ENCODE results near the gene BLVRA.
A peak's percentile ranks its signal among the peaks of the same experiment; 100 is the strongest.

Gene BLVRA

GRCh38 chr7:43753843-43754242 is 4.6 kb upstream of the BLVRA start:
- H3K9ac ChIP-seq, result no peak overlapping the region
- H2AFZ ChIP-seq, result no peak overlapping the region
- H3K4me3 ChIP-seq (ENCODE audit: low read depth, low read length), result no peak overlapping the region
- H3K9me3 ChIP-seq (ENCODE audit: control insufficient read depth, low read length), result no peaks in the 10 kb centered on the region
- H3K27me3 ChIP-seq (ENCODE audit: control insufficient read depth, insufficient read depth, low read length), result no peaks in the 10 kb centered on the region
- H3K4me1 ChIP-seq, result peaks cover 2% of the 10 kb centered on the region
- no peaks in the 10 kb centered on the region for H3K79me2 ChIP-seq
- no peak overlapping the region for H3K4me2 ChIP-seq (ENCODE audit: low read length)
- H3K27ac ChIP-seq, result no peak overlapping the region
- no peak for TF ChIP-seq CTCF (IDR thresholded peaks at IDR 0.05)
- H3K36me3 ChIP-seq (ENCODE audit: control insufficient read depth, insufficient read depth, low read length), result no peaks in the 10 kb centered on the region

DNA sequence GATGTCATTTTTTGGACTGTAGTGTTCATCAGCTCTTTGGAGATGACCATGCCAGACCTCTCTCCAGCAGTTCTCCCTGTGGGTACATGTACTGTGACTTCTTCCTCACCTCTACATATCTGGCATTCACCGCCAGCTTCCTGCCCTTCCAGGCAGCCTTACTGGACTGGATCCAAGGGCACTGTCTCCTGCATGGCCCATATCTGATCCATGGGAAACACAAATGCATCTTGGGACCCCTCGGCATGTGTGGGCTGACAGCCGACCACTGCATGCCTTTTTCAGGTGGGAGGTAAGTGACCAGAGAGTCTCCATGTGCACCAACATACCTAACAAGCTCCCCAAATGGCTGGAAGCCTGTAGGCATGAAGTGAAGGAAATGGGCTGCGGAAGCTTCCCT is 3.9 kb upstream of the BLVRA start:
- Histone ChIP-seq H3K79me2 (no peaks in the 10 kb centered on the region), H3K36me3 (ENCODE audit: control insufficient read depth, insufficient read depth, low read length) (no peaks in the 10 kb centered on the region), H2AFZ (no peak overlapping the region), H3K9ac (no peak overlapping the region), H3K27me3 (ENCODE audit: control insufficient read depth, insufficient read depth, low read length) (no peaks in the 10 kb centered on the region), H3K4me3 (ENCODE audit: low read depth, low read length) (no peak overlapping the region), H3K27ac (no peak overlapping the region), H3K4me2 (ENCODE audit: low read length) (no peak overlapping the region), H3K4me1 (peaks cover 2% of the 10 kb centered on the region), H3K9me3 (ENCODE audit: control insufficient read depth, low read length) (no peaks in the 10 kb centered on the region)
- no peak for TF ChIP-seq CTCF (IDR thresholded peaks at IDR 0.05)

DNA sequence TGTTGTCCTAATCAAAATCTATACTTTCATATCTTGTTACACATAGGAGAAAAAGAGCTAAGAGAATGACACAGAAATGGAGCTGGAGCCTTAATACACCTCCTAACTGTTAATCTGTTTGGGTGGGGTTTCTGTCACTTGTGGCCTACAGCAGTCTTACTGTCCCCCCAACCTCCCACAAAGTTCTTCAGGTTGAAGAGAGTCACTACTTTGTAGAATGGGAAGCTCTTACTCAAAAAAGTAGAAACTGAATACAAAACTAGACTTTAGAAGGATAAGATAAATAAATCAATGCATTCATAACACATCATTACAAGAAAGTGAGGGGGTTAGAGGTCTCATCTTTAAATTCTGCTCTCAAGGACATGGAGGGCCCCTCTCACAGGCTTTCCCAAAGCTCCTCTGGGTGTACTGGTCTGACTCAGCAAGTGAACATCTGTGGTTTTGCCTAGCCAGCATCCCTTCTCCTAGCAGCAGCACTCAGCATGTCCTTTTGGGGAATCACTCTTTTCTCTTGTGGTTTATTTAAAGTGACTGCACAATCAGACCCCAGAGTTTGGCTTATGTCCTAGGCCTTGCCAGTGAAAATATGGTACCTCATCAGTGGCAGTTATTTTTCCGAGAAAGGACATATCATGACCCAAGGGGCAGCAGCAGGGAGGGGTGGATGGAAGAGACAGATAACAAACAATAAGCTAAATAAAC is 2.0 kb upstream of the BLVRA start:
- Histone ChIP-seq H3K9me3 (ENCODE audit: control insufficient read depth, low read length) (no peaks in the 10 kb centered on the region), H3K4me3 (ENCODE audit: low read depth, low read length) (no peak overlapping the region), H3K27me3 (ENCODE audit: control insufficient read depth, insufficient read depth, low read length) (no peaks in the 10 kb centered on the region), H2AFZ (peak overlapping the region; percentile 31), H3K36me3 (ENCODE audit: control insufficient read depth, insufficient read depth, low read length) (no peaks in the 10 kb centered on the region), H3K4me2 (ENCODE audit: low read length) (no peak overlapping the region), H3K79me2 (no peaks in the 10 kb centered on the region), H3K4me1 (peaks cover 2% of the 10 kb centered on the region), H3K27ac (no peak overlapping the region), H3K9ac (no peak overlapping the region)
- TF ChIP-seq CTCF (IDR thresholded peaks at IDR 0.05), result no peak

DNA sequence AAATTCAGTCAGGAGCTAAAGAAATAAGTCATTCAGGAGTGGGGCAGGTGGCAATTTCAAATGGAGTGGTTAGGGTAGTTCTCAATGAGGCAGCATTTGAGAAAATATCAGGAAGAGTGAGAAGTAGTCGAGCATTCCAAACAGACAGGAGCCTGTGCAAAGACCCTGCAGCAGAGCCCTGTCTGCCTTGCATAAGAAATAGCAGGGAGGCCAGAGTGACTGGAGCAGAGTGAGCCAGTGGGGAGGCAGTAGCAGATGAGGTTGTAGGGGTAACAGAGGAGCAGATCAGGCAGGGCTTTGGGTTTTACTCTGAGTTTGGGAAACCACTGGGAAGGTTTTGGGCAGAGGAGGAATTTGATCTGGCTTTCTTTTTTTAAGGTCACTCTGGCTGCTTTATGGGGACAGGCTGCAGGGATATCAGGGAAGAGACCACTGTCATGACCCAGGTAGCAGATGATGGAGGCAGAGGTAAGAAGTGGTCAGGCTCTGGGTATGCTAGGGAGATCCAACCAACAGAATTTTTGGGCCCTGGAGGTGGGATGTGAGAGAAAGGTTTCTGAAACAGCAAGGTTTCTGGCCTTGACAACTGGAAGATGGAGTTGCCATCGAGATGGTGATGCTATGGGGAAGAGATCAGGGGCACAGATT is 1.3 kb upstream of the BLVRA start:
- Histone ChIP-seq H3K79me2 (no peaks in the 10 kb centered on the region), H3K27ac (no peak overlapping the region), H3K4me3 (ENCODE audit: low read depth, low read length) (no peak overlapping the region), H3K36me3 (ENCODE audit: control insufficient read depth, insufficient read depth, low read length) (no peaks in the 10 kb centered on the region), H3K4me2 (ENCODE audit: low read length) (no peak overlapping the region), H3K4me1 (peaks cover 2% of the 10 kb centered on the region), H3K27me3 (ENCODE audit: control insufficient read depth, insufficient read depth, low read length) (no peaks in the 10 kb centered on the region), H3K9me3 (ENCODE audit: control insufficient read depth, low read length) (no peaks in the 10 kb centered on the region), H3K9ac (no peak overlapping the region), H2AFZ (peak overlapping the region; percentile 31)
- no peak for TF ChIP-seq CTCF (IDR thresholded peaks at IDR 0.05)
